Dermis microvascular lymphatic vessel endothelial cell (primary cell): ENCODE results near the gene NSMCE3. TPM values are rescaled to one million over a fixed set of nuclear protein-coding genes. Genes with fewer than 3 reads are reported as not detected.

Source experiments
- DNase-seq, 2 donors: peaks; one replicate each; pipeline versions ENCODE4 v3.0.0 to v3.0.0-alpha.2; 2010; ENCODE audit warnings: low read depth in 2 of 2
- total RNA-seq: library from RNA; depleted of rRNA; stranded (reverse); fragments of >200 nt; gene quantifications from 2 replicates; pipeline ENCODE4 v1.2.1, GENCODE V29; 2014

NSMCE3 gene
- 4.7 and 5.9 TPM in 2 replicates for total RNA-seq

DNA sequence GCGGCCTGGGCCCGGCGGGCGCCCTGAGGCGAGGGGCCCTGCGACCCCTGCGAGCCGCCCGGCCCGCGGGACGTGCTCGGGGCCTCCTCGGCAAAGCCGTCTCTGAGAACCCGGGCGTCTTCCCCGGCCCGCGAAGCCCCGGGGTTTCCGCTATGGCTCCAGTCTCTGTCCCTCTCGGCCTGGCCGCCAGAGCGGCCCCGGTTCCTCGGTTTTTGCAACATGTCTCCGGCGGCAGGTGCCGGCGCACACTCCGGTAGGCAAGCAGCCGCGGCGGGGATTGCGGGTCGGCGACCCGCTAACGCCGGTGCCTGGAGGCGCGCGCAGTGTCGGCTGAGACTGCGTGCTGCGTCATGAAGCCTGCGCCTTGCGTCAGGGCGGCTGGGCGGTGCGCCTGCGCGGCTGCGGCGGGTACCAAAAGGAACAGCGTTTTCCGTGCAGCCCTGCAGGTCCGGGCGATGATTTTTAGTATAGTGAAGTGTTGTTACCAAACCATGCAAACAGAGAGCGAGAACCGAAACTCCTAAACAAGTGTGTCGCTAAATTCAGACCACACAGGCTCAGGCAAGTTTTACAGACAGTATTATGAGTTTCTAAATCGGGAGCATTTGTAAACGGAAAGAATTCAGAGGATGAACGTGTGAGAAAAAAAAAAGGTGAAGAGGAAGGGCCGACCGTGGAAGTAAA lies at the start of gene NSMCE3:
NSMCE3 (minus strand) TSS at position 338 of the 684 bp plus-strand sequence; CDS start at position 221, 117 bp downstream.
- DNase-seq = peak; percentile 75 to 89

- no peak for DNase-seq
These were observed 46.8 kb upstream of the NSMCE3 start for GRCh38 chr15:29316422-29316821.

DNA sequence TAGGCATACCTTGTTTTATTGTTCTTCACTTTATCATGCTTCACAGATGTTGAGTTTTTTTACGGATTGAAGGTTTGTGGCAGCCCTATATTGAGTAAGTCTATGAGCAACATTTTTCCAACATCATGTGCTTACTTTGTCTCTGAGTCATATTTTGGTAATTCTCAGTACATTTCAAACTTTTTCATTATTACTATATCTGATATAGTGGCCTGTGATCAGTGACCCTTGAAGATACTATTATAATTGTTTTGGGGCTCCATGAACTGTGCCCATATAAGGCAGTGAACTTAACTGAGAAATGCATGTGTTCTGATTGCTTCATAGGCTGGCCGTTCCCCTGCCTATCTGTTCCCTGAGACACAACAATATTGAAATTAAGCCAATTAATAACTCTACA lies 42.8 kb upstream of the NSMCE3 start:
- no peak for DNase-seq

GRCh38 chr15:29311696-29312095 lies 42.1 kb upstream of the NSMCE3 start:
- no peak for DNase-seq

DNA sequence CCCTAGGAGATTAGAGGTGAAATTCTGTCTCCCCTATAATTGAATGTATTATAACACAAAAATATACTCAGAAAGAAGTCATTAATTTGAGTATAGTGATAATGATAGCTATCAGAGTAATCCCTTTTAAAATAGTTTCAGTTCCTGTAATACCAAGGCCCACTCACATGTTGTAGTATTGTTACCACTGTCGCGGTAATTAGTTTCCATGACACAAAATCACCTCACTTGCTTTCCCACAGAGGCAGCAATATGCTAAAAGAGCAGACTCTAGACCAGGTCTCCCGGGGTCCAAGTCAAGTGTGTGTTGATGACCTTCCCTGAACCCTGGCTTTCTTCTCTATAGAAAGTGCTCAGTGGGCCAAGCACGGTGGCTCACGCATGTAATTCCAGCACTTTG lies 39.5 kb upstream of the NSMCE3 start:
- no peak for DNase-seq

DNA sequence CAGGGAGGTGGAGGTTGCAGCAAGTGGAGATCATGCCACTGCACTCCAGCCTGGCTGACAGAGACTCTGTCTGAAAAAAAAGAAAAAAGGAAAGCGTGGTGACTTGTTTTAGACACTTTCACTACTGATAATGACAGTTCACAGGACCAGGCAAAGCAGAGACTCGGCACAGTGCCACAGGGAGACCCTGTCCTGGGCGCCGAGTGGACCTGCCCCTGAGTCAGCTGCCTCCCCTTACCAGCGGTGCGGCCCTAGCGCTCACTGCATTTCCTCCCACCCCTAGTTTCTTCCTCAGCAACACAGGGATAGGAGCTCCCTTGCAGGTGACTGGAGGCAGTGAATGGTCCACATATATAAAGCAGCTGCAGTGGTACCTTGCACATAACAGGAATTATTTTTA lies 38.7 kb upstream of the NSMCE3 start:
- DNase-seq = no peak

GRCh38 chr15:29305556-29305955 lies 35.9 kb upstream of the NSMCE3 start:
- DNase-seq = no peak

DNA sequence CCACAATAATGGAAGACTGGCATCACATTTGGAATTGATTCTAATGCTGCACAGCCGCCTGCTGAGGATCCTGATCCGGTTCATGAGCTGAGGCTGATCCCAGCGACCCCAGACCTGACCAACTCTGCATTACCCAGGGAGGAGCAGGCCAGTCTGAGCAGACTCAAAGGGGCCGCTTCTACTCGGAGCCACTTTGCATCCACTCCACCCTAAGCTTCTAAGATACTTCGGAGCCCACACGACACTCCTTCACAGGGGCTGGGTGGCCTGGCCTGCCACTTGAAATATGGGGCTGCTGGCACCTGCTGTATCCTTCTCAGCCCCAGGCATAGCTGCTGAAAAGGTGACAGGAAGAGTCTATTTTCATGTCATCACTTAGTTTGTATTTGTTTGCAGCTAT lies 33.2 kb upstream of the NSMCE3 start:
- DNase-seq = no peak

- DNase-seq = no peak
These were observed 30.2 kb upstream of the NSMCE3 start for GRCh38 chr15:29299784-29300183.

DNA sequence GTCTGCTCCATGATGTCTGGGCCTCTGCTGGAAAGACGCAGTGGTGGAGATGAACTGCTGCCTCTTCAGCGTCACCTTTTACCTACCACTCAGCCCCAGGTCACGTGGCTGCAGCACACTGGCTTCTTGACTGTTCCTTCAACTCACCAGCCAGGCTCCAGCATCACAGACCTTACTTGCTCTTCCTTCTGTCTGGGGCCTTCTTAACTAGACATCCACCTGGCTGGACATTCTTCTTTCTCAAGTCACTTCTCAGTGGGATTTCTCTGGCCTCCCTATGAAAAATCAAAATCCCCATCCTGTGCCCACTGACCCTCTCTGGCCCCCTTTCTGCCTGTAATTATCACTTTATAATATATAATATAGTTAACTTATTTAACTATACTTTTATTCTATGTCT lies 29.7 kb upstream of the NSMCE3 start:
- DNase-seq = no peak

DNA sequence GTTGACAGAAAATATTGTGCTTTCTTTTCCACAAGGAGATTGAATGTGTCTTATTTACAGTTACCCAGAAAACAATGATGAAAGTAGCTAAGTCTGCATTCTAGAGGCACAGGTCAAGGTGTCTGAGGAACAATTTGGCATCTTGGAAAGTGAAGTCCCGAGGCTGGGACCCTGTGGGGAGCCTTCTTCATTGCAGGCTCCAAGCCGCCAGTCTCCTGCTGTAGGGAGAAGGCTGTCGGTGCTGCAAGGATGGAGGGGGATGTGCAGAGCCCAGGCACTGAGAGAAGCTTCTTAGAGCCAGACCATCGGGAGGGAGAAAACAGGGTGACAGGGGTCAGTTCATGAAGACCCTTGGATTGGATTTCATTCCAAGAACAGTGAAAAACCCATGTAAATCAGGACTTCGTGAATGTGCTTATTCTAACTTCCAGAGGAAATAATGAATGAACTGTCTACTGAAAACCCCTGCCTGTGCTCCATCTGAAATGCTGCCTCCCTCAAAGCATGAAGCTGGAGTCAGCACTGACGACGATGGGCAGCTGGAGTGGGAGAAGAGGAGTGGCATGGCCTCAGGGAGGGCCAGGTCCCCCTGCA lies 25.2 kb upstream of the NSMCE3 start:
- DNase-seq = no peak

- no peak for DNase-seq
These were observed 21.6 kb upstream of the NSMCE3 start for GRCh38 chr15:29291067-29291845.

DNA sequence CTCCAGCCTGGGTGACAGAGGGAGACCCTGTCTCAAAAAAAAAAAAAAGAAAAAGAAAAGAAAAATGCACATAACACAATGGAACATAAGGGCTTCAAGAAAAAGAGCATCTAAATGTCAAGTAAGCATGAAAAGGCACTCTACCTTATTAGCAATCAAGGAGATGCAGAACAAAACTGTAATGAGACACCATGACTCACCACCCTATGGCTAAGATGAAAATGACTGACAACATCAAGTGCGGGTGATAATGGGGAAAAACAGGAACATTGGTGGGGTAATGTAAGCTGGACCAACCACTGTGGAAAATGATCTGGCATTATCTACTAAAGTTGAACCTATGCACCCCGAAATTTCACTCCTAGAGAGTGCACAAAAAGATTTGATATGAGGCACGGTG lies 19.6 kb upstream of the NSMCE3 start:
- no peak for DNase-seq

DNA sequence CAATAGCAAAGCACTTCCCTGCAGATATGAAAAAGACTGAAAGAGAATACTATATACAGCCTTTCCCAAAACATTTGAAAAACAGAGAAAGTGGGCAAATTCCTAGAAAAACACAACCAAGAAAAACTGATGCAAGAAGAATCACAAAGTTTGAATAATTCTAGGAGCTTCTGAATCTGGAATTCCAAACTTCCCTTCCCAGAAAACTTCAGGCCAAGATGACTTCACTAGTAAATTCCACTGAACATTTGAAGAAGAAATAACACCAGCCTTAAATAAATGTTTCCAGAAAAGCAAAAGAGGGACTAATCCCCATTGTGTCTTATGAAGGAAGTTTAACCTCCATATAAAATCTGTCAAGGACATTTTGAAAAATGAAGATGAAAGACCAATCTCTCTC lies 15.8 kb upstream of the NSMCE3 start:
- DNase-seq = no peak

DNA sequence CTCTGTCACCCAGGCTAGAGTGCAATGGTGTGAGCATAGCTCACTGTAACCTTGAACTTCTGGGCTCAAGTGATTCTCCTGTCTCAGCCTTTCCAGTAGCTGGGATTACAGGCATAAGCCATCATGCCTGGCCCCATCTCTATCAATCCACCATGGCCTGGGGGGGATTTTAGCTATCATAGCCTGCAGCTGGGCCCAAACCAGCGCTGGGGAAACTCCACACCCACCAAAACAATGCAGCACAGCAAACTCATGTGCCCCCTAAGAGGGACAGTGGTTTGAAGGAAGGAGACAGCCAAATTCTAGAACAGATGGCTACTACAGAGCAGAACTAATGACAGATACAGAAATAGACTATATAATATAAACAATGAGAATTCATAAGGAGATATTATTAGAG lies 13.8 kb upstream of the NSMCE3 start:
- DNase-seq = no peak

GRCh38 chr15:29280514-29280913 lies 10.9 kb upstream of the NSMCE3 start:
- DNase-seq = no peak

- no peak for DNase-seq
These were observed 8.9 kb upstream of the NSMCE3 start for GRCh38 chr15:29278436-29279105.

GRCh38 chr15:29276366-29276765 lies 6.7 kb upstream of the NSMCE3 start:
- DNase-seq = no peak

DNA sequence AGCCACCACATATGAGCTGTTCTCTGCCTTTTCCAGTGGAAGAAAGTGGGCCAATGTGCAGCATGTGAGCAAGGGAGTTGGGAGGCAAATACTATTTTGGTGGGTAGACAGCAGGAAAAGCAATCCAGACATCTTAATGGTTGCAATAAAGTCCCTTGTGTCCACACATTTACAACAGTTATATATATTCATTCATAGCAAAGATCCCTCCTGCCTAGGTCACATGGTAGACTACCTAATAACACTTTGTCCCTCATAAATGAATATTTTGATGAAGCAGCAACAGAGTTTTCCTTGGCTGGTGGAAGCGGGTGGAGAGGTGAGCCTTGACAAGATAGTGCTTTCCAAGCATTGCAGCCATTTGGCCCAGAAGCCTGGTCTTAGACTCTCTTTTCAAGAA lies 6.2 kb upstream of the NSMCE3 start:
- no peak for DNase-seq

- DNase-seq = no peak
These were observed 5.3 kb upstream of the NSMCE3 start for GRCh38 chr15:29274946-29275345.

DNA sequence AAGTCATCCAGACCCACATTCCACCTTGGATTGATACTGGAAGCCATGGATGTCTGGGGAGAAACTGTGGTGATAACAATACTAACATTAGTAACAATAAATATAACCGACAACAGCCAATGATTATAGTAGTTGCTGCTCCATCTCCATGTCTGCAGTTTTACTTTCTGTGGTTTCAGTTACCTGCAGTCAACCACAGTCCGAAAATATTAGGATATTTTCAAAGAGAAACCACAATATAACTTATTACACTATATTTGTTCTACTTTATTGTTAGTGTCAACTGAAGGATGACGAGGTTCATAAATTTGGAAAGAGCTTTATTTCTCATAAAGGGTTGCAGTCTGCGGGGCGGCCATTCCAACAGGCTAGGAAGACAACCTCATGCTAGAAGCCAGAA lies 2.6 kb upstream of the NSMCE3 start:
- DNase-seq = no peak

DNA sequence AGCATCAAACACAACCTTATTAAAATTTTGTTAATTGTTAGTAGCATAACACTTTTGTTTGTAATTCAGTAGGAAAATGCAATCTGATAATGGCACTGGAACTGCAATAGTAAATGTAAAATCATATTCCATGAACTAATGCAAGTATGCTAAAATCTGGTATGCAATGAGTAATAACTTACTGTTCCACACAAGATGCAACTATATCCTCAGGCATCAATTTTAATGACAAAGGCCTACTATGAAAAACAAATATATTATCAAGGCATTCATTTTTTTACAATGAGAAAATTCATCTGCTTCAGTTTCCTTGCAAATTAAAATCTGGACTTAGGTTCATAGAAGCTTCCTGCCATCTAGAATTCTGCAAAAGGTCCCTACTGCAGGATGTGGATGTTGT lies 1.4 kb upstream of the NSMCE3 start:
- no peak for DNase-seq
